NCI-H2227 (cell line): ENCODE measurements around the gene SMARCC2.
A peak's percentile ranks its signal among the peaks of the same experiment; 100 is the strongest.

Experiments
- DNase-seq: peaks from one replicate; lab custom pipeline; 2025; ENCODE audit not compliant: unreplicated experiment; lab: John Stamatoyannopoulos, UW

Gene SMARCC2

GRCh38 chr12:56189099-56189917 lies at the start of gene SMARCC2:
Gene SMARCC2 (minus strand): TSS chr12:56189483. CDS start chr12:56189461, 22 bp downstream.
- peak; percentile 87 for DNase-seq

- no peak for DNase-seq
These were observed 48.3 kb upstream of the SMARCC2 start for GRCh38 chr12:56237552-56237951.

- no peak for DNase-seq
These were observed 47.7 kb upstream of the SMARCC2 start for GRCh38 chr12:56236985-56237384.

GRCh38 chr12:56236091-56236490 lies 46.8 kb upstream of the SMARCC2 start:
- DNase-seq, result no peak

GRCh38 chr12:56234746-56235436 lies 45.6 kb upstream of the SMARCC2 start:
- DNase-seq, result no peak

GRCh38 chr12:56231184-56231582 lies 41.9 kb upstream of the SMARCC2 start:
- DNase-seq, result no peak

GRCh38 chr12:56230432-56231183 lies 41.3 kb upstream of the SMARCC2 start:
- no peak for DNase-seq

GRCh38 chr12:56229916-56230431 lies 40.7 kb upstream of the SMARCC2 start, which contains the start of gene SLC39A5:
Gene SLC39A5 (plus strand): TSS chr12:56230051. CDS start chr12:56231275, 1,224 bp downstream.
- DNase-seq, result no peak

GRCh38 chr12:56229082-56229481 lies 39.8 kb upstream of the SMARCC2 start:
- DNase-seq, result no peak

GRCh38 chr12:56224954-56225353 lies 35.7 kb upstream of the SMARCC2 start:
- DNase-seq, result no peak

- peak; percentile 96 for DNase-seq
These were observed 34.9 kb upstream of the SMARCC2 start, which contains the start of gene NABP2 for GRCh38 chr12:56224102-56224701. Gene NABP2 (plus strand): TSS chr12:56224342. CDS start chr12:56224857, 515 bp downstream.

- no peak for DNase-seq
These were observed 34.4 kb upstream of the SMARCC2 start for GRCh38 chr12:56223571-56224101.

- no peak for DNase-seq
These were observed 33.2 kb upstream of the SMARCC2 start for GRCh38 chr12:56222531-56222895.

- peak; percentile 94 for DNase-seq
These were observed 32.7 kb upstream of the SMARCC2 start, which contains the start of gene RNF41 for GRCh38 chr12:56221757-56222530. Gene RNF41 (minus strand): TSS chr12:56221922. CDS start chr12:56214047, 7,875 bp downstream.

GRCh38 chr12:56221232-56221756 lies 32.0 kb upstream of the SMARCC2 start:
- peak; percentile 34 for DNase-seq

- DNase-seq, result no peak
These were observed 31.4 kb upstream of the SMARCC2 start for GRCh38 chr12:56220611-56221231.

- DNase-seq, result no peak
These were observed 30.6 kb upstream of the SMARCC2 start for GRCh38 chr12:56219840-56220239.

GRCh38 chr12:56216461-56216860 lies 27.2 kb upstream of the SMARCC2 start:
- no peak for DNase-seq

- DNase-seq, result no peak
These were observed 24.6 kb upstream of the SMARCC2 start for GRCh38 chr12:56213878-56214277.
